H1 (cell line): Measurements from ENCODE around the gene VPS18. TPM values are rescaled to one million over a fixed set of nuclear protein-coding genes. Genes with fewer than 3 reads are reported as not detected.
A peak's percentile ranks its signal among the peaks of the same experiment; 100 is the strongest.

Experiments
- CTCF ChIA-PET: fragments of 300-600 bp; sonication (Branson Sonifier 250); formaldehyde crosslinking; loops from one replicate; lab custom pipeline; 2021; ENCODE audit not compliant: partially characterized antibody; lab: Charles Lee
- POLR2A ChIA-PET: fragments of 300-600 bp; sonication (Branson Sonifier 250); formaldehyde crosslinking; loops from one replicate; lab custom pipeline; 2021; ENCODE audit warnings: inconsistent platforms; ENCODE audit not compliant: partially characterized antibody; lab: Charles Lee
- DNase-seq, 2 experiments: peaks; one replicate each; pipeline versions ENCODE4 v3.0.0 to v3.0.0-alpha.2; 2010 to 2022; ENCODE audit warnings: low spot score in 2 of 2, low read depth in 1 of 2, mixed read lengths in 1 of 2
- FAIRE-seq: peaks from 2 replicates; lab custom pipeline; 2011; peaks lifted over from hg19 to GRCh38; lab: Jason Lieb, UNC
- H2AFZ ChIP-seq: 2 replicates; pipeline ENCODE4 v1.8.1; 2012; ENCODE audit warnings: low read length, inconsistent platforms
- H2AK5ac ChIP-seq: 2 replicates; pipeline ENCODE4 v1.6.1; 2013; ENCODE audit warnings: low read depth, low read length
- H2BK120ac ChIP-seq: replicated peaks from 2 replicates; pipeline ENCODE3; 2013; ENCODE audit warnings: low read depth, low read length, inconsistent platforms
- H2BK12ac ChIP-seq: 2 replicates; pipeline ENCODE4 v1.6.1; 2013; ENCODE audit warnings: low read depth, low read length
- H2BK15ac ChIP-seq: 2 replicates; pipeline ENCODE4 v1.6.1; 2013; ENCODE audit warnings: low read length
- H2BK20ac ChIP-seq: 2 replicates; pipeline ENCODE4 v1.6.1; 2013; ENCODE audit warnings: low read length
- H2BK5ac ChIP-seq: 2 replicates; pipeline ENCODE4 v1.6.1; 2013; ENCODE audit warnings: low read depth, low read length
- H3K14ac ChIP-seq: 2 replicates; pipeline ENCODE4 v1.6.1; 2013; ENCODE audit warnings: inconsistent platforms; ENCODE audit not compliant: insufficient read length
- H3K18ac ChIP-seq: 2 replicates; pipeline ENCODE4 v1.6.1; 2013; ENCODE audit warnings: low read length; ENCODE audit errors: extremely low read depth
- H3K23ac ChIP-seq: 2 replicates; pipeline ENCODE4 v1.6.1; 2013; ENCODE audit warnings: inconsistent platforms; ENCODE audit not compliant: insufficient read length
- H3K23me2 ChIP-seq: 2 replicates; pipeline ENCODE4 v1.6.1; 2013; ENCODE audit warnings: low read depth, low read length
- H3K27ac ChIP-seq: 2 replicates; pipeline ENCODE4 v1.6.1; 2011; ENCODE audit warnings: low read depth, low read length, inconsistent platforms
- H3K27me3 ChIP-seq, 4 experiments: replicated peaks in 1 of 4; 1 replicate in 1 of 4; 2 replicates in 3 of 4; pipeline versions ENCODE4 v1.6.1 to v1.8.1; 2011 to 2013; ENCODE audit warnings: low read length in 3 of 4, mild to moderate bottlenecking in 3 of 4, inconsistent platforms in 2 of 4, mixed read lengths in 2 of 4, moderate library complexity in 1 of 4; ENCODE audit not compliant: control insufficient read depth in 3 of 4, insufficient read depth in 3 of 4; ENCODE audit errors: extremely low read depth in 1 of 4
- H3K36me3 ChIP-seq, 4 experiments: 2 replicates each; pipeline versions ENCODE4 v1.6.1 to v1.8.1; 2011 to 2013; ENCODE audit warnings: mild to moderate bottlenecking in 4 of 4, low read length in 3 of 4, moderate library complexity in 2 of 4, control low read depth in 1 of 4, inconsistent platforms in 1 of 4; ENCODE audit not compliant: insufficient read depth in 4 of 4, control insufficient read depth in 2 of 4
- H3K4ac ChIP-seq: replicated peaks from 2 replicates; pipeline ENCODE3; 2013; ENCODE audit warnings: low read length, low read depth, mixed read lengths, inconsistent platforms; ENCODE audit not compliant: insufficient read length
- H3K4me1 ChIP-seq, 4 experiments: replicated peaks in 1 of 4; 1 replicate in 1 of 4; 2 replicates in 3 of 4; pipeline versions ENCODE4 v1.6.1 to v1.8.1; 2011 to 2013; ENCODE audit warnings: low read length in 3 of 4, inconsistent platforms in 2 of 4, mixed read lengths in 1 of 4; ENCODE audit not compliant: insufficient read depth in 4 of 4, control insufficient read depth in 3 of 4
- H3K4me2 ChIP-seq, 2 experiments: 2 replicates each; pipeline versions ENCODE4 v1.6.1 to v1.8.1; 2011 to 2013; ENCODE audit warnings: low read depth in 2 of 2, low read length in 2 of 2, control low read depth in 1 of 2, inconsistent platforms in 1 of 2, mild to moderate bottlenecking in 1 of 2; ENCODE audit not compliant: insufficient read depth in 1 of 2
- H3K4me3 ChIP-seq, 4 experiments: fragments of 200-600, 300-600 bp in 1 of 4; sonication (generic), shearing (Covaris generic), sonication (Bioruptor Twin) in 1 of 4; 2 replicates each; pipeline versions ENCODE4 v1.5.1 to v1.8.1; 2011 to 2016; ENCODE audit warnings: low read length in 4 of 4, low read depth in 3 of 4, control low read depth in 2 of 4, inconsistent platforms in 2 of 4, mild to moderate bottlenecking in 2 of 4, mixed read lengths in 1 of 4, moderate library complexity in 1 of 4; ENCODE audit not compliant: insufficient read depth in 2 of 4; ENCODE audit errors: extremely low read depth in 1 of 4
- H3K56ac ChIP-seq: replicated peaks from 2 replicates; pipeline ENCODE3; 2013; ENCODE audit warnings: low read depth, mild to moderate bottlenecking, mixed read lengths, low read length, inconsistent platforms; ENCODE audit not compliant: insufficient read length
- H3K79me1 ChIP-seq: 2 replicates; pipeline ENCODE4 v1.6.1; 2013; ENCODE audit warnings: low read depth, low read length, control low read depth
- H3K79me2 ChIP-seq, 2 experiments: 2 replicates each; pipeline versions ENCODE4 v1.6.1 to v1.8.1; 2012 to 2013; ENCODE audit warnings: low read length in 2 of 2, mild to moderate bottlenecking in 2 of 2, inconsistent platforms in 1 of 2; ENCODE audit not compliant: insufficient read depth in 2 of 2, control insufficient read depth in 1 of 2
- H3K9ac ChIP-seq, 4 experiments: replicated peaks in 1 of 4; 1 replicate in 1 of 4; 2 replicates in 3 of 4; pipeline versions ENCODE4 v1.6.1 to v1.8.1; 2011 to 2013; ENCODE audit warnings: low read depth in 3 of 4, low read length in 3 of 4, control low read depth in 2 of 4, mild to moderate bottlenecking in 2 of 4, moderate library complexity in 2 of 4, inconsistent platforms in 1 of 4; ENCODE audit errors: extremely low read depth in 1 of 4
- H3K9me3 ChIP-seq, 2 experiments: 2 replicates each; pipeline versions ENCODE4 v1.6.1 to v1.8.1; 2012 to 2013; ENCODE audit warnings: mild to moderate bottlenecking in 2 of 2, moderate library complexity in 2 of 2, control low read depth in 1 of 2, inconsistent platforms in 1 of 2, low read depth in 1 of 2, low read length in 1 of 2, mixed read lengths in 1 of 2; ENCODE audit not compliant: insufficient read depth in 2 of 2
- H4K20me1 ChIP-seq, 2 experiments: replicated peaks in 1 of 2; 2 replicates each; pipeline versions ENCODE3 to v1.8.1; 2011 to 2013; ENCODE audit warnings: inconsistent platforms in 2 of 2, low read length in 2 of 2, mild to moderate bottlenecking in 1 of 2; ENCODE audit not compliant: insufficient read depth in 2 of 2, control insufficient read depth in 1 of 2
- H4K5ac ChIP-seq: 2 replicates; pipeline ENCODE4 v1.6.1; 2013; ENCODE audit warnings: low read length, low read depth, mixed read lengths, inconsistent platforms; ENCODE audit not compliant: insufficient read length
- H4K8ac ChIP-seq: 2 replicates; pipeline ENCODE4 v1.8.0; 2013; ENCODE audit warnings: mild to moderate bottlenecking, moderate library complexity, low read length, inconsistent platforms; ENCODE audit not compliant: insufficient read depth; ENCODE audit errors: extremely low read depth
- H4K91ac ChIP-seq: replicated peaks from 2 replicates; pipeline ENCODE3; 2013; ENCODE audit warnings: low read length, mixed read lengths, inconsistent platforms; ENCODE audit not compliant: insufficient read length
- BACH1 ChIP-seq: IDR thresholded peaks from 2 replicates; pipeline ENCODE4 v1.6.1; 2012; ENCODE audit warnings: low read length, improper control_type of control experiment
- HDAC6 ChIP-seq: IDR thresholded peaks from one replicate; pipeline ENCODE4 v1.7.1; 2012; ENCODE audit warnings: low read depth, mild to moderate bottlenecking, inconsistent platforms, low read length, moderate library complexity
- POU5F1 ChIP-seq: IDR thresholded peaks from 2 replicates; pipeline ENCODE4 v1.6.1; 2011; ENCODE audit warnings: low read depth, mild to moderate bottlenecking, low read length, moderate library complexity
- RAD21 ChIP-seq, 2 experiments: IDR thresholded peaks in 1 of 2; conservative IDR thresholded peaks in 1 of 2; 2 replicates each; pipeline ENCODE4 v1.6.1; 2011; ENCODE audit warnings: low read depth in 2 of 2, low read length in 2 of 2, improper control_type of control experiment in 1 of 2, inconsistent platforms in 1 of 2, mild to moderate bottlenecking in 1 of 2, moderate library complexity in 1 of 2
- SIX5 ChIP-seq: IDR thresholded peaks from 2 replicates; pipeline ENCODE4 v1.6.1; 2011; ENCODE audit warnings: mild to moderate bottlenecking, low read depth, low read length
- WGBS, 2 experiments: shearing (Covaris generic) in 1 of 2; methylation state at CpG; one replicate each; pipeline versions ENCODE4 v1.1.6 to v1.1.7; 2013 to 2015; ENCODE audit warnings: low lambda C conversion rate in 2 of 2, mixed read lengths in 2 of 2, inconsistent platforms in 1 of 2, low coverage in 1 of 2, missing lambda C conversion rate in 1 of 2; ENCODE audit not compliant: insufficient replicate concordance in 2 of 2, insufficient coverage in 1 of 2, insufficient read length in 1 of 2; ENCODE audit errors: extremely low coverage in 1 of 2, missing lambda C conversion rate in 1 of 2; 5-methylcytosine and 5-hydroxymethylcytosine counted together
- polyA plus RNA-seq, 7 experiments: library from polyadenylated mRNA; depleted of rRNA in 3 of 7; stranded (reverse) in 5 of 7; unstranded in 2 of 7; fragments of >200 nt in 5 of 7; fragments of 200-250 nt in 2 of 7; gene quantifications; 1 replicate in 5 of 7; 2 replicates in 1 of 7; 4 replicates in 1 of 7; pipeline versions ENCODE4 v1.2.1 to v1.2.3, GENCODE V29; 2011 to 2013; ENCODE audit warnings: missing spikeins in 2 of 7, mixed read lengths in 2 of 7
- total RNA-seq: library from RNA; stranded (reverse); fragmentation: NEBNext Ultra II Directional; extraction: Animal tissue kit (Norgen Biotek cat#: 25700); gene quantifications from 2 replicates; pipeline ENCODE4 v1.2.1, GENCODE V29; 2021
- TF ChIP-seq, protein P1 (sequence below), 3 experiments: IDR thresholded peaks; 1 replicate in 2 of 3; 2 replicates in 1 of 3; pipeline versions ENCODE4 v1.5.1 to v1.6.1; 2011; ENCODE audit warnings: low read length in 3 of 3, mild to moderate bottlenecking in 3 of 3, inconsistent platforms in 2 of 3, low read depth in 1 of 3, moderate library complexity in 1 of 3; ENCODE audit not compliant: insufficient read depth in 1 of 3; ENCODE audit errors: control extremely low read depth in 1 of 3

VPS18 gene
- total and polyA plus RNA-seq, 2 of the 8 experiments (the other 6 are each of a cell fraction or from before 2014, with no cell fraction given) = 28.9 to 32.7 TPM

- Histone ChIP-seq H3K9me3 (no peaks in the 10 kb centered on the region), H3K56ac (no peak overlapping the region), H2AK5ac (no peak overlapping the region), H2BK20ac (no peak overlapping the region), H2AFZ (no peak overlapping the region), H2BK15ac (peak overlapping the region; percentile 61; the same call in 1 of the 2 replicates), H2BK5ac (no peak overlapping the region; the same call in 1 of the 2 replicates), H3K4me2 (no peak overlapping the region), H4K20me1 (no peaks in the 10 kb centered on the region), H3K4me1 (peaks cover 0 to 27% (median 12%) of the 10 kb centered on the region in 4 experiments; a peak in 6 of 7 replicates), H3K14ac (no peak overlapping the region), H3K36me3 (no peaks in the 10 kb centered on the region), H4K91ac (no peak overlapping the region), H3K27ac (no peak overlapping the region), H3K79me2 (no peaks in the 10 kb centered on the region), H2BK120ac (no peak overlapping the region), H3K23ac (no peak overlapping the region), H3K23me2 (peaks cover 5% of the 10 kb centered on the region; the same call in 1 of the 2 replicates), H3K4me3 (no peak overlapping the region), H4K8ac (0 out of 2 replicates have a peak overlapping the region, but pooled peaks have one; percentile 9), H2BK12ac (peak overlapping the region; percentile 19; the same call in 1 of the 2 replicates), H3K9ac (no peak overlapping the region), H4K5ac (no peak overlapping the region), H3K18ac (no peak overlapping the region), H3K27me3 (peaks cover 0 to 36% (median 18%) of the 10 kb centered on the region in 4 experiments; a peak in 6 of 7 replicates), H3K4ac (no peak overlapping the region), H3K79me1 (no peaks in the 10 kb centered on the region)
- TF ChIP-seq BACH1 (peak; percentile 48; the same call in 1 of the 2 replicates), RAD21 (IDR thresholded peaks at IDR 0.05 in 1 of 2, conservative IDR thresholded peaks at IDR 0.05 in 1 of 2; ENCODE audit: low read depth in 2 of 2, low read length in 2 of 2) (peak; percentile 29 to 51), HDAC6 (no peak), POU5F1 (no peak), SIX5 (no peak)
- TF ChIP-seq, protein P1, sequence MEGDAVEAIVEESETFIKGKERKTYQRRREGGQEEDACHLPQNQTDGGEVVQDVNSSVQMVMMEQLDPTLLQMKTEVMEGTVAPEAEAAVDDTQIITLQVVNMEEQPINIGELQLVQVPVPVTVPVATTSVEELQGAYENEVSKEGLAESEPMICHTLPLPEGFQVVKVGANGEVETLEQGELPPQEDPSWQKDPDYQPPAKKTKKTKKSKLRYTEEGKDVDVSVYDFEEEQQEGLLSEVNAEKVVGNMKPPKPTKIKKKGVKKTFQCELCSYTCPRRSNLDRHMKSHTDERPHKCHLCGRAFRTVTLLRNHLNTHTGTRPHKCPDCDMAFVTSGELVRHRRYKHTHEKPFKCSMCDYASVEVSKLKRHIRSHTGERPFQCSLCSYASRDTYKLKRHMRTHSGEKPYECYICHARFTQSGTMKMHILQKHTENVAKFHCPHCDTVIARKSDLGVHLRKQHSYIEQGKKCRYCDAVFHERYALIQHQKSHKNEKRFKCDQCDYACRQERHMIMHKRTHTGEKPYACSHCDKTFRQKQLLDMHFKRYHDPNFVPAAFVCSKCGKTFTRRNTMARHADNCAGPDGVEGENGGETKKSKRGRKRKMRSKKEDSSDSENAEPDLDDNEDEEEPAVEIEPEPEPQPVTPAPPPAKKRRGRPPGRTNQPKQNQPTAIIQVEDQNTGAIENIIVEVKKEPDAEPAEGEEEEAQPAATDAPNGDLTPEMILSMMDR (IDR thresholded peaks at IDR 0.05; ENCODE audit: control extremely low read depth in 1 of 3, insufficient read depth in 1 of 3, low read depth in 1 of 3, low read length in 3 of 3) = peak in 2 of 3 experiments; percentile 50 to 60; a peak in 3 of 4 replicates
- 77% methylated on average over 19 of the region's 19 CpGs; no CpG with 5 or more reads in 1 of the 2 experiments for WGBS, 2 experiments
- ChIA-PET POLR2A (interaction anchor here (0.7 to 43.8 kb wide), 4 partner anchors 2 to 350 kb away, joined by 3 to 1505 read pairs (median 754); partner anchors contain the start of genes CHAC1, DLL4 and SPINT1), CTCF (interaction anchor here (6.5 to 33.1 kb wide), 3 partner anchors 13 to 34 kb away, joined by 52 to 619 read pairs (median 590); partner anchors contain the start of genes DLL4 and VPS18)
- FAIRE-seq (no peak), DNase-seq (no peak)
Observed at GRCh38 chr15:40937762-40938535, 43.7 kb downstream of the VPS18 start.
